NCI-H2227 (cell line): ENCODE data around the gene TEKT2.

Experiments used
- DNase-seq: peaks from one replicate; lab custom pipeline; 2025; ENCODE audit not compliant: unreplicated experiment; lab: John Stamatoyannopoulos, UW

The TEKT2 gene

GRCh38 chr1:36126005-36126716 is 42.3 kb downstream of the TEKT2 start:
- no peak for DNase-seq

GRCh38 chr1:36126797-36127500 is 43.1 kb downstream of the TEKT2 start:
- no peak for DNase-seq

GRCh38 chr1:36128126-36128904 is 44.4 kb downstream of the TEKT2 start:
- no peak for DNase-seq

- no peak for DNase-seq
Measured at GRCh38 chr1:36128905-36129206, 45.0 kb downstream of the TEKT2 start.

GRCh38 chr1:36132029-36132428 is 48.1 kb downstream of the TEKT2 start:
- no peak for DNase-seq

- no peak for DNase-seq
Measured at GRCh38 chr1:36133484-36133883, 49.6 kb downstream of the TEKT2 start.

- no peak for DNase-seq
Measured at GRCh38 chr1:36134031-36134430, 50.1 kb downstream of the TEKT2 start.

GRCh38 chr1:36134505-36135329 is 50.8 kb downstream of the TEKT2 start:
- peak; percentile 63 for DNase-seq

GRCh38 chr1:36135330-36135667 is 51.4 kb downstream of the TEKT2 start:
- DNase-seq, result no peak

- no peak for DNase-seq
Measured at GRCh38 chr1:36135796-36136195, 51.9 kb downstream of the TEKT2 start.

- no peak for DNase-seq
Measured at GRCh38 chr1:36136535-36136934, 52.6 kb downstream of the TEKT2 start.

- no peak for DNase-seq
Measured at GRCh38 chr1:36137226-36137625, 53.3 kb downstream of the TEKT2 start.

GRCh38 chr1:36137776-36138175 is 53.9 kb downstream of the TEKT2 start:
- DNase-seq, result no peak
